ENCODE data around the gene SURF1.
"Not testable (repeated sequence)": the region's sequence is repeated elsewhere in the genome, so short reads cannot be mapped to it uniquely, and the experiment has no call there.

The SURF1 gene

DNA sequence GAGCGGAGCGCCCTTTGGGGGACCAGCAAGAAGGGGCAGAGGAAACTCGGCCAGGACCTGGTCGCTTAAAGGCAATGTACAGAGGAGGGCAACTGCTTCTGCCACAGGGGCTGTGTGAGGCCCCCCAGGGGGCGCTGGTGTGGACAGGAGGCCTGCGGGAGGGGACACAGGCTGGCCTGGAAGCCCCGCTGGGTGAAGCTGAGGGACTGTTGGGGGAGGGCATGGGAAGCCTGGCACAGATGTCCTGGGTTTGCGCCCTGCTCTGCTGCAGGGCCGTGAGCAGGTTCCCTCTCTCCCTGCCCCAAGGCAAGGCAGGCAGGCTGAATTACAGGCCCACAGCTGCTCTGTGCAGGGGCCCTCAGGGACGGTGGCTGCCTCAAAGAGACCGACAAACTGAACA, 13.7 kb downstream of the SURF1 start:
- TF ChIP-seq, protein P1, sequence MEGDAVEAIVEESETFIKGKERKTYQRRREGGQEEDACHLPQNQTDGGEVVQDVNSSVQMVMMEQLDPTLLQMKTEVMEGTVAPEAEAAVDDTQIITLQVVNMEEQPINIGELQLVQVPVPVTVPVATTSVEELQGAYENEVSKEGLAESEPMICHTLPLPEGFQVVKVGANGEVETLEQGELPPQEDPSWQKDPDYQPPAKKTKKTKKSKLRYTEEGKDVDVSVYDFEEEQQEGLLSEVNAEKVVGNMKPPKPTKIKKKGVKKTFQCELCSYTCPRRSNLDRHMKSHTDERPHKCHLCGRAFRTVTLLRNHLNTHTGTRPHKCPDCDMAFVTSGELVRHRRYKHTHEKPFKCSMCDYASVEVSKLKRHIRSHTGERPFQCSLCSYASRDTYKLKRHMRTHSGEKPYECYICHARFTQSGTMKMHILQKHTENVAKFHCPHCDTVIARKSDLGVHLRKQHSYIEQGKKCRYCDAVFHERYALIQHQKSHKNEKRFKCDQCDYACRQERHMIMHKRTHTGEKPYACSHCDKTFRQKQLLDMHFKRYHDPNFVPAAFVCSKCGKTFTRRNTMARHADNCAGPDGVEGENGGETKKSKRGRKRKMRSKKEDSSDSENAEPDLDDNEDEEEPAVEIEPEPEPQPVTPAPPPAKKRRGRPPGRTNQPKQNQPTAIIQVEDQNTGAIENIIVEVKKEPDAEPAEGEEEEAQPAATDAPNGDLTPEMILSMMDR (IDR thresholded peaks at IDR 0.05; ENCODE audit: insufficient read depth, missing control alignments): no peak
- no peak for FAIRE-seq

GRCh38 chr9:133342069-133342406, 14.2 kb downstream of the SURF1 start:
- DNase-seq (ENCODE audit: insufficient read length, low spot score): no peak
- no peak for FAIRE-seq
- TF ChIP-seq, protein P1 (IDR thresholded peaks at IDR 0.05; ENCODE audit: insufficient read depth, missing control alignments): no peak

More for the DNA sequence above, 13.7 kb downstream of the SURF1 start:
- DNase-seq (ENCODE audit: insufficient read length, low spot score): no peak

DNA sequence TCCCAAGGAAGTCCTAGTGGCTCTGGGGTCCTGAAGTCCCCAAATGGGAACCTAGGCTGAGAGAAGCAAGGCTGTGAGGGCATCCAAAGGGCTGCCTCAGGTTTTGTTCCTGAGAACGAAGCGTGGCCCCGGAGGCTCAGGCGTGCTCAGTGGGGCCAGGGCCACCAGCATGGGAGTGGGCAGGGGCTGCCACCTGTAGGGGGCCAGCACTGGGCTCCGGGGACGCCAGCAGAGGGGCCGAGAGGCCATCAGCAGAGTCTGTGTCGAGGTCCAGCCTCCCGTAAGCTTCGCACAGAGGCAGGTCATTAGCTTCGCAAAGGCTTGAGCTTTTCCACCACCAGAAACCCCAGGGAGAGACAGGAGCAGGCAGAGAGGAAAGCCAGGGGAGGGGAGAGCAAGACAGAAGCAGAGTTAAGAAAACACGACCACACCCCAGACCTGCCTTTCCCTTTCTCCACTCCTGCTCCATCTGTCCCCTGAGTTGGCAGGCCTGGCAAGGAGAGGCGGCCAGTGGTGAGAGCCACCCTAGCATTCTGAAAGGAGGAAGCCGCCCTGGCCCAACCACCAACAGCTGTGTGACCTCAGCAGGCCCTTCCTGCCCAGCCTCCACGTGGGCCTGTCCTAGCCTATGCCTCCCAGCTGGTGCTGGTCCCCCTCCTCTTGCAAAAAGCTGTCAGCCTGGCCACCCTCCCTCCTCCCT, 14.8 kb downstream of the SURF1 start:
- FAIRE-seq (no peak), DNase-seq (ENCODE audit: insufficient read length, low spot score) (no peak)
- TF ChIP-seq, protein P1 (IDR thresholded peaks at IDR 0.05; ENCODE audit: insufficient read depth, missing control alignments): no peak

GRCh38 chr9:133340916-133341315, 15.4 kb downstream of the SURF1 start:
- DNase-seq (ENCODE audit: insufficient read length, low spot score) (no peak), FAIRE-seq (no peak)
- TF ChIP-seq, protein P1 (IDR thresholded peaks at IDR 0.05; ENCODE audit: insufficient read depth, missing control alignments): no peak

- DNase-seq (ENCODE audit: insufficient read length, low spot score): no peak
- FAIRE-seq: no peak
- TF ChIP-seq, protein P1 (IDR thresholded peaks at IDR 0.05; ENCODE audit: insufficient read depth, missing control alignments): no peak
These were observed 16.0 kb downstream of the SURF1 start for GRCh38 chr9:133340256-133340655.

DNA sequence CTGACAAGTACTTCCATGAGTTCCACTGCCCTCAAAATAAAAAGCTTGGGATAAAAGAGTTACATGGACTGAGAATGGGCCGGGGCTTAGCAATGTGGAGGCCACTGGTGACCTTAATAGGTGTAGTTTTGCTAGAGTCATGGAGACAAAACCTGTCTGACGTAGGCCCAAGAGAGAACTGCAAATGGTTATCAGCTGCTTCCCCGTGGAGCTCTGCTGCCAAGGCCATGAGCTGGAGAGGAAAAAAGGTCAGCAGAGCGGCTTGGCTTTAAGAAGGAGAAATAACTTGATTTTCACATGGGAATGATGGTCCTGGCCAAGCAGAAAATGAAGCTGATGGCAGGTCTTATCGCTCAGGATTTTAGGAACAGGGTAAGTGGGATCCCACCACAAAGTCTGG, 16.6 kb downstream of the SURF1 start:
- no peak for FAIRE-seq
- DNase-seq (ENCODE audit: insufficient read length, low spot score): no peak
- TF ChIP-seq, protein P1 (IDR thresholded peaks at IDR 0.05; ENCODE audit: insufficient read depth, missing control alignments): no peak

GRCh38 chr9:133335924-133336811, 20.1 kb downstream of the SURF1 start, which contains the start of gene SURF6:
Gene SURF6 (minus strand): TSS chr9:133336188. CDS start chr9:133336132, 56 bp downstream.
- FAIRE-seq (no peak), DNase-seq (ENCODE audit: insufficient read length, low spot score) (peak; percentile 87)
- TF ChIP-seq, protein P1 (IDR thresholded peaks at IDR 0.05; ENCODE audit: insufficient read depth, missing control alignments): no peak

- DNase-seq (ENCODE audit: insufficient read length, low spot score); FAIRE-seq: not testable (repeated sequence)
These were observed 21.4 kb downstream of the SURF1 start for GRCh38 chr9:133334888-133335287.
